Measurements from ENCODE around the gene CNGA4. TPM values are rescaled to one million over a fixed set of nuclear protein-coding genes. Genes with fewer than 3 reads are reported as not detected.
A peak's percentile ranks its signal among the peaks of the same experiment; 100 is the strongest.

The CNGA4 gene
- total RNA-seq, 2 experiments from 2014 or later = 0.16 TPM; not detected in 1

DNA sequence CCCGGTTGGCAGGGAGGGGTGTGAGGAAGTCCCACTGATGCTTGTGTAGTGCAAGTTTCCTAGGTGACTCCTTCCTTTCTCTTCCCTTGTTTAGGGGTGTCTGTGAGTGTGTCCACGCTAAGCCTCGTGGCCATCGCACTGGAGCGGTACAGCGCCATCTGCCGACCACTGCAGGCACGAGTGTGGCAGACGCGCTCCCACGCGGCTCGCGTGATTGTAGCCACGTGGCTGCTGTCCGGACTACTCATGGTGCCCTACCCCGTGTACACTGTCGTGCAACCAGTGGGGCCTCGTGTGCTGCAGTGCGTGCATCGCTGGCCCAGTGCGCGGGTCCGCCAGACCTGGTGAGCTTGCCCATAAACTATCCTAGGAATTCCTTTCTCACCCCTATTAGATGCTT, 31.1 kb downstream of the CNGA4 start:
- H3K4me1 Mint-ChIP-seq (ENCODE audit: low read depth) = no peaks in the 10 kb centered on the region
- ATAC-seq (ENCODE audit: poor library complexity) (no peak), DNase-seq (peak in 2 of 14 experiments; percentile 15 to 34)
- peaks cover 70% of the 10 kb centered on the region for H3K27me3 Mint-ChIP-seq
- Histone ChIP-seq H3K4me1 (ENCODE audit: insufficient read depth, low read length) (peaks cover 2% of the 10 kb centered on the region), H3K9me3 (ENCODE audit: control insufficient read depth in 1 of 2, insufficient read depth in 1 of 2, low read length in 2 of 2) (peaks cover 0 to 7% of the 10 kb centered on the region in 2 experiments), H3K27me3 (ENCODE audit: control insufficient read depth in 1 of 2, insufficient read depth in 2 of 2, low read length in 2 of 2) (peaks cover 9 to 16% of the 10 kb centered on the region in 2 experiments), H3K36me3 (ENCODE audit: insufficient read depth, low read length) (no peaks in the 10 kb centered on the region), H3K4me3 (ENCODE audit: low read length) (no peak overlapping the region), H3K27ac (ENCODE audit: low read depth in 1 of 2, low read length in 2 of 2) (no peak overlapping the region)
- no peak overlapping the region for H3K4me3 Mint-ChIP-seq
- intact Hi-C loops (cut with DNase I, micrococcal nuclease) = no loop called here
- no peak overlapping the region for H3K27ac Mint-ChIP-seq
- H3K36me3 Mint-ChIP-seq (ENCODE audit: low read depth) = no peaks in the 10 kb centered on the region
- no peaks in the 10 kb centered on the region for H3K9me3 Mint-ChIP-seq
- TF ChIP-seq, protein P1, sequence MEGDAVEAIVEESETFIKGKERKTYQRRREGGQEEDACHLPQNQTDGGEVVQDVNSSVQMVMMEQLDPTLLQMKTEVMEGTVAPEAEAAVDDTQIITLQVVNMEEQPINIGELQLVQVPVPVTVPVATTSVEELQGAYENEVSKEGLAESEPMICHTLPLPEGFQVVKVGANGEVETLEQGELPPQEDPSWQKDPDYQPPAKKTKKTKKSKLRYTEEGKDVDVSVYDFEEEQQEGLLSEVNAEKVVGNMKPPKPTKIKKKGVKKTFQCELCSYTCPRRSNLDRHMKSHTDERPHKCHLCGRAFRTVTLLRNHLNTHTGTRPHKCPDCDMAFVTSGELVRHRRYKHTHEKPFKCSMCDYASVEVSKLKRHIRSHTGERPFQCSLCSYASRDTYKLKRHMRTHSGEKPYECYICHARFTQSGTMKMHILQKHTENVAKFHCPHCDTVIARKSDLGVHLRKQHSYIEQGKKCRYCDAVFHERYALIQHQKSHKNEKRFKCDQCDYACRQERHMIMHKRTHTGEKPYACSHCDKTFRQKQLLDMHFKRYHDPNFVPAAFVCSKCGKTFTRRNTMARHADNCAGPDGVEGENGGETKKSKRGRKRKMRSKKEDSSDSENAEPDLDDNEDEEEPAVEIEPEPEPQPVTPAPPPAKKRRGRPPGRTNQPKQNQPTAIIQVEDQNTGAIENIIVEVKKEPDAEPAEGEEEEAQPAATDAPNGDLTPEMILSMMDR (IDR thresholded peaks at IDR 0.05) = no peak
- POLR2A ChIA-PET = no interaction called here
- CTCF ChIA-PET = no interaction called here

DNA sequence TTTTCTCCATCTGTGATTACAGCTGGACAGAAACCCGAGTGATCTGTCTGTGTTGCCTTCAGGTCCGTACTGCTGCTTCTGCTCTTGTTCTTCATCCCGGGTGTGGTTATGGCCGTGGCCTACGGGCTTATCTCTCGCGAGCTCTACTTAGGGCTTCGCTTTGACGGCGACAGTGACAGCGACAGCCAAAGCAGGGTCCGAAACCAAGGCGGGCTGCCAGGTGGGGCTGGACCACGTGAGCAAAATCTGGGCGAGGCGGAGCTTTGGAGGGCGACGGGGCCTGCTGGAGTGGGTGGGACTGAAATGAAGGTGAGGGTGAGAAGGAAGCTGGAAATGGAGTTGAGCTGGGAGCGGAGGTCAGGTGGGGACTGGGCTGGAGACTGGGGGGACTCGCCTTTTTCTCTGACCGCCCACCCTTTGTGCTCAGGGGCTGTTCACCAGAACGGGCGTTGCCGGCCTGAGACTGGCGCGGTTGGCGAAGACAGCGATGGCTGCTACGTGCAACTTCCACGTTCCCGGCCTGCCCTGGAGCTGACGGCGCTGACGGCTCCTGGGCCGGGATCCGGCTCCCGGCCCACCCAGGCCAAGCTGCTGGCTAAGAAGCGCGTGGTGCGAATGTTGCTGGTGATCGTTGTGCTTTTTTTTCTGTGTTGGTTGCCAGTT, 31.8 kb downstream of the CNGA4 start:
- H3K27me3 ChIP-seq (ENCODE audit: control insufficient read depth in 1 of 2, insufficient read depth in 2 of 2, low read length in 2 of 2) = peaks cover 9 to 13% of the 10 kb centered on the region in 2 experiments
- DNase-seq (no peak), ATAC-seq (ENCODE audit: poor library complexity) (no peak)
- Mint-ChIP-seq H3K27ac (no peak overlapping the region), H3K27me3 (peaks cover 70% of the 10 kb centered on the region), H3K4me1 (ENCODE audit: low read depth) (no peaks in the 10 kb centered on the region), H3K36me3 (ENCODE audit: low read depth) (no peaks in the 10 kb centered on the region), H3K9me3 (no peaks in the 10 kb centered on the region), H3K4me3 (no peak overlapping the region)
- H3K4me1 ChIP-seq (ENCODE audit: insufficient read depth, low read length) = peaks cover 2% of the 10 kb centered on the region
- no peak overlapping the region for H3K27ac ChIP-seq (ENCODE audit: low read depth in 1 of 2, low read length in 2 of 2)
- POLR2A ChIA-PET = no interaction called here
- no peak overlapping the region for H3K4me3 ChIP-seq (ENCODE audit: low read length)
- H3K9me3 ChIP-seq (ENCODE audit: control insufficient read depth in 1 of 2, insufficient read depth in 1 of 2, low read length in 2 of 2) = peaks cover 0 to 7% of the 10 kb centered on the region in 2 experiments
- no peaks in the 10 kb centered on the region for H3K36me3 ChIP-seq (ENCODE audit: insufficient read depth, low read length)
- intact Hi-C loops (cut with DNase I, micrococcal nuclease) = no loop called here
- TF ChIP-seq, protein P1 (IDR thresholded peaks at IDR 0.05) = no peak
- CTCF ChIA-PET = no interaction called here

DNA sequence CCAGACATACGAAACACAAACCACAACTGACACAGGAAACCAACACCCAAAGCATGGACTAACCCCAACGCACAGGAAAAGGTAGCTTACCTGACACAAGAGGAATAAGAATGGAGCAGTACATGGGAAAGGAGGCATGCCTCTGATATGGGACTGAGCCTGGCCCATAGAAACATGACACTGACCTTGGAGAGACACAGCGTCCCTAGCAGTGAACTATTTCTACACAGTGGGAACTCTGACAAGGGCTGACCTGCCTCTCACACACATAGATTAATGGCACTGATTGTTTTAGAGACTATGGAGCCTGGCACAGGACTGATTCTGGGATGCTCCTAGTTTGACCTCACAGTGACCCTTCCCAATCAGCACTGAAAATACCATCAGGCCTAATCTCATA, 32.7 kb downstream of the CNGA4 start:
- H3K36me3 ChIP-seq (ENCODE audit: insufficient read depth, low read length) = no peaks in the 10 kb centered on the region
- no peak overlapping the region for H3K27ac Mint-ChIP-seq
- ChIA-PET CTCF (no interaction called here), POLR2A (no interaction called here)
- H3K9me3 ChIP-seq (ENCODE audit: control insufficient read depth in 1 of 2, insufficient read depth in 1 of 2, low read length in 2 of 2) = peaks cover 0 to 7% of the 10 kb centered on the region in 2 experiments
- TF ChIP-seq, protein P1 (IDR thresholded peaks at IDR 0.05) = no peak
- ATAC-seq (ENCODE audit: poor library complexity) (no peak), DNase-seq (no peak)
- no peak overlapping the region for H3K27ac ChIP-seq (ENCODE audit: low read depth in 1 of 2, low read length in 2 of 2)
- intact Hi-C loops (cut with DNase I, micrococcal nuclease) = no loop called here
- no peak overlapping the region for H3K4me3 ChIP-seq (ENCODE audit: low read length)
- H3K4me1 ChIP-seq (ENCODE audit: insufficient read depth, low read length) = peaks cover 2% of the 10 kb centered on the region
- H3K36me3 Mint-ChIP-seq (ENCODE audit: low read depth) = no peaks in the 10 kb centered on the region
- H3K27me3 Mint-ChIP-seq = peaks cover 75% of the 10 kb centered on the region
- H3K27me3 ChIP-seq (ENCODE audit: control insufficient read depth in 1 of 2, insufficient read depth in 2 of 2, low read length in 2 of 2) = peaks cover 9 to 12% of the 10 kb centered on the region in 2 experiments
- no peaks in the 10 kb centered on the region for H3K4me1 Mint-ChIP-seq (ENCODE audit: low read depth)
- no peak overlapping the region for H3K4me3 Mint-ChIP-seq
- no peaks in the 10 kb centered on the region for H3K9me3 Mint-ChIP-seq
